NCI-H748 (cell line): ENCODE data around the gene ATP9B.

Experiments used
- DNase-seq: peaks from one replicate; lab custom pipeline; 2025; ENCODE audit not compliant: unreplicated experiment; lab: John Stamatoyannopoulos, UW

The ATP9B gene

GRCh38 chr18:79378536-79379250, 309.5 kb downstream of the ATP9B start:
- no peak for DNase-seq

DNA sequence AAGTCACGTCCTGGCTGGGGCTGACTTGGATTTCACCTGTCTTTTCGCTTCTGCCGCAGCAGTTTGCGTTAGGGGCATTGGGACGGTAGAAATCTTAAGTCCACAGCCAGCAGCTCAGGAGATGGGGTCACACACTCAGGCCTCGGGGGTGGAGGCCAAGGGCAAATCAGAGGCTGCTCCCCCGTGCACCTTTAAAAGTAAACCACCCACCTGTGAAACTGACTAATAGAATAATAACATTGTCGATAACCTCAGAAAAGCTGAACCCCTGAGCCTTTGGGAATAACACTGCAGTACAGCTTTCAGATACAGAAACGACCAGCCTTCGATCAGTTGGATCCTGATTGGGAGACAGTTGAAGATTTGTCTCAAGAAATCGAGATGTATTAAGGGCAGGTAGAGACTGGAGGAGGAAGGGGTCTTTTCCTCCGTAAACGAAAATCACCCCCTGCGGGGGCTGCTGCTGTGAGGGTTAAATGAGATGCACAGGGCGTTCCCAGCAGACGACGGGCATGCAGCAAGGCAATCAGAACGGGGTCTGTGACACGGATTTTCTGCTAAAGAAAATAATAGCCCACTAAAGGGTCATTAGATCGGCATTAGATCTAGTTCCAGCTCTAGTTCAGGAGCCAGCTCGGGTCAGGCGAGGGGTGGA, 310.2 kb downstream of the ATP9B start:
- no peak for DNase-seq

- no peak for DNase-seq
Observed at GRCh38 chr18:79379931-79380815, 311.0 kb downstream of the ATP9B start.

DNA sequence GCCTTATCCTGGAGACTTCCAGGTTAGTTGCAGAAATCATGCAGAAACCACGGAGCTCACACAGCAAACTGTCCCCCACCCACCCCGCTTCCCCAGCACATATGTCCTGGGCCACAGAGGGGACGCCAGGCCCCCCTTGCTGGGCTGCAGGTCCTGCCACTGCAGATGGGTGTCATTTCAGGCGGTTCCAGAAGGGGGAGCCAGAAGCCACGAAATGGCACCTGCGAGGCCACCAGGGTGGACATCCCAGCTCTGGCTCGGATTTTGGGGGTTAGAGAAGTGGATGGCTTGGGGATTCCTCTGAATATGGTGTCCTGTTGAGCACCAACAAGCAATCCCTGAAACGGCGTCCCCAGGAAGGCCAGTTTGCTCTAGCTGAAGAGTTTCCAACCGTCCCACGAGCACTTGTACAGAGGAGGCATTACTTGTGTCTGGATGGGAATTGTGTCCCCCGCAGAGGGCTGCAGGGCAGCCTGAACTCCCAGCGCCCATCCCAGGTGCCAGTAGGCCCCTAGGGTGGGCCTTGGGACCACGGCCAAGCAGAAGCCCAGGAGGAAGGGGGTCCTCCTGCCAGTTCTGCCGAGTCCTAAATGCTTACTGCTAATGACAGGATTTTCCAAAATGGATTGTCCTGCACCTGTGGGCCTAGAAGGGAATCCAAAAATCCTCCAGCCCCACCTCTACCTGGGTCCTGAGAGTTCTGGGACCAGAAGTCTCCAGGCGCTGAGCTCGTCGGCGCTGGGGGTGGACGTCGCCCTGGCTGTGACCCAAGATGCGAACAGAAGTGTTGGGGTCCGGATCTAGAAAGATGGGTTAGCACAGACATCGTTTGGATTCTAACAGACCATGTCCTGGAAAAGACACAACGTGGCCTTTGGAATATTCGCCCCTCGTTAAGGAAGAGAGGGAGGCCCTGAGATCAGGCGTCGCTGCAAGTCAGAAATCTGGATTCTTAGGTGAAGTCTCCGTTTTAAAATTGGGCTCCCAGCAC, 311.9 kb downstream of the ATP9B start:
- DNase-seq: peak; percentile 67

DNA sequence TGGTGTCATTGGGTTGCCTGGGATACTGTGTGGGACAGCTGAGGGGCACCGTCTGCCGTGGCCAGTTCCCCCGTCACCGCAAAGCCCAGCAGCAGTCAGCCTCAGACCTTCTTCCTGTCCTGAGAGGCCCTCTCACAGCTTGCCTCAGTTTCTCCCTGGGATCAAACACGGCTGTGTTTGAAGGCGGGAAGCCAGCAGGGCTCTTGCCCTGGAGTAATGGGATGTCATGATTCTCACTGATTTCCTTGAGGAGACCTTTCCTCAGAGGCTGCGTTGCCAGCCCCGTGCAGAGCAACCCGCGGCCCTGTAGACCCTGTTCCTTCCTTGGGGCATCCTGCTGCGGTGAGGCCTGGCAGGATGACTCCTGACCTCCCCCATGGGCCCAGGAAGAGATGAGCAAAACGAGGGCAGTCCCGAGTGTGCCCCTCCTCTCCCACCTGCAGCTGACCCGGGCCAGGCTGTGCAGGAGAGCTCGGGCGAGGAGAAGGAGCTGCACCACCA, 312.7 kb downstream of the ATP9B start:
- DNase-seq: no peak

- no peak for DNase-seq
Observed at GRCh38 chr18:79382681-79383387, 313.6 kb downstream of the ATP9B start.

DNA sequence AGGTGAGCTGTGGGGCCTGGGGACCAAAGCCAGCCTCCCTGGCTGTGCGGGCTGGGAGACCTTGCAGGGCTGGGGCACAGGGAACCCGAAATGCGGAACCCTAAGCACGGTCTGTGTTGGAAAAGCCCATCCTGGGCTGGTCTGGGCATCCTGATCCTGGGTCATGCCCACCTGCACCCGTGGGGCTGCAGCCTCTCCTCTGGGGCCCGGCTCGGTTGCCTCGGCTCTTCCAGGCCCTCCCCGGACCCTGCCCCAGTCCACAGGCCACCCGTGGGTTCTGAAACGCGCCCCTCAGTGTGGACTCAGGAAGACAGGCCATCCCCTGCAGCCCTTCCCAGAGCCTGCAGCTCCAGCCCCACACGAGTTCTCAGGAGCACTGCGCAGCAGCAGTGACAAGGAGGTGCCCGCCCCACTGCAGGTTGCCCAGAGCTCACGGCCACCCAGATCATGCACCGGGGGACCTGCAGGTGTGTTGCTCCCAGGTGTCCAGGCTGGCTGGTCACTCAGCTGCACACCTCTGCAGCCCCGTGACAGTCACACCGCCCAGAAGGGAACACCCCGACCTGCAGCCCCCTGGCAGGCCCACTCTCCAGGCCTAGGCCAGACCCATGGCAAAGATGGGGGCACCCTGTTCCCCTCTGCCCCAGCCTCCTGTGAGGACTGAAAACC, 314.3 kb downstream of the ATP9B start:
- DNase-seq: no peak

GRCh38 chr18:79384151-79384807, 315.1 kb downstream of the ATP9B start:
- DNase-seq: peak; percentile 65

DNA sequence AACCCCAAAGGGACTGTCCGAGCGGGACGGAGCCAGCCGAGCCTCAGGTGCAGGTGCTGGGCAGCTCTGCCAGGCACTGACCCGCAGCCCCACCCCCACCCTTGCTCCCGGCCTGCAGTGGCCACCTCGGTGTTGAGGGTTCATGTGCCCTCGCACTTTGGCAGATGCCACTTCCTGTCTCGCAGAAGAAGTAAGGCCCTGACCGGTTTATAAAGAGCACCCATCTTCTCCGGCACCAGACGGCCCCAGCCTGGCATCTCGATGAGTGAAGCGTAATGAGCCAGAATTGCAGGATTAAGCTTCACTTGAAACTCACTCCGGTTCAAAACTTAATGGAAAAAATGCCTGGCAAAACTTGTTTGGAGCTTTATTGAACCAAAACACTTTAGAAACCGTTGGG, 315.6 kb downstream of the ATP9B start:
- DNase-seq: no peak

- DNase-seq: no peak
Observed at GRCh38 chr18:79385326-79385707, 316.1 kb downstream of the ATP9B start.

DNA sequence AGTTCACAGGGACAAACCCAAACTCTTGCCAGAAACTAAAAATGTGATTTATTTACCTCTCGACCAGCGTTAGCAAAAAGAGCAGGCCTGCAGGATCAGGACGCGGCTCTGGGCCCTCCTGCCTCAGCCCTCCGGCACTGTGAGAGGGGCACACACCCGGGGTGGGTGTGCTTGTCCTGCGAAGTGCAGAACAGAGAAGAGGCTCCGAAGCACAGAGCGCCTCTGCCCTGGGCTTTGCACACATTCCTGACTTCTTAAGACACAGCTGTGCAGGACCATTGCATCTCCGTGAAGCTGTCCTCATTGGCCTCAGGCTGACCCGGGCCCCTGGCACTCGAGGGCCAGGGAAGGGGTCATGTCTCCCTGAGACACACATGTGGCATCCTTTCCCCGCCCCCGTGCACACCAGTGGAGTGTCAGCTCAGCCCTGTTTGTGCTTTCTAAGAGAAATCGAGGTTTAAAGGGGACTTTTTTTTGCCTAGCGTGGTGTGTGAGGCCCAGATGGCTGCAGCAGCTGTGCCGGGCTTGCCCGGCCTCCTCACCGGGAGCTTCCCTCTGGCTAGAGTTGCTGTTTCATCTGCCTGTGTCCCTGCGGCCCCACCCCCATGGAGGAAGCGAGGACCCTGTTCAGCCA, 316.6 kb downstream of the ATP9B start:
- no peak for DNase-seq

- DNase-seq: no peak
Observed at GRCh38 chr18:79386547-79386946, 317.4 kb downstream of the ATP9B start.

- DNase-seq: no peak
Observed at GRCh38 chr18:79387214-79387613, 318.0 kb downstream of the ATP9B start.

GRCh38 chr18:79387615-79388014, 318.4 kb downstream of the ATP9B start:
- DNase-seq: no peak

DNA sequence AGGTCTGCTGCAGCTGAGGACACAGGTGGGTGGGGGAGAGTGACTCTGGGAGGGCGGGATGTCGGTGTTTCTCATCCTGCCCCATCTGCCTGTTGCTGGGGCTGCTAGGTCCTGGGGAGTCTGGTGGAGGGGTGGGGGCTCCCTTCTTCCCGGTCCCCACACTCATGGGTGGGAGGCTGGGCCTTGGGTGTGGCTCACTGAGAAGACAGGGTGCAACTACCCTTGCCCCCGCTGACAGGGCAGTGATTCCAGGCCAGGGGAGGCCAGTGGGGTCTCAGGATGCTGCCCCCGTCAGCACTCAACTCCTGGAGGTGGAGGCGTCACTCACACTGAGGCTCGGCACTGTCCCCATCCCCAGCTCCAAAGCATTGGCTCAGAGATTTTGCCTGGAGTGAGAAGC, 318.8 kb downstream of the ATP9B start:
- no peak for DNase-seq

DNA sequence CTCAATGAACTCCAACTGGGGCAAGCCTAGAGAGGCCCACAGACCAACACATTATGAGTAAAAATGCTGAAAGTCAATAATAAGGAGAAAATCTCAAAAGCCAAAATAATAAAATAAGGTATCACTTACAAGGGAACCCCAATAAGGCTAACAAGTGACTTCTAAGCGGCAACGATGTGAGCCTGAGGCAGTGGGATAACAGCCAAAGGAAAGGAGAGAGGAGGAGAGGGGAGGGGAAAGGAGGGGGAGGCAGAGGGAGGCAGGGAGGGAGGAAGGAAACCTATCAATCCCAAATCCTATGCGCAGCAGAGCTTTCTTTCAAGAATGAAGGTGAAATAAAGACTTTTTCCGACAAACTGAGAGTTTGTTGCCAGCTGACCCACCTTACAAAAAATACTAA, 320.5 kb downstream of the ATP9B start:
- no peak for DNase-seq

DNA sequence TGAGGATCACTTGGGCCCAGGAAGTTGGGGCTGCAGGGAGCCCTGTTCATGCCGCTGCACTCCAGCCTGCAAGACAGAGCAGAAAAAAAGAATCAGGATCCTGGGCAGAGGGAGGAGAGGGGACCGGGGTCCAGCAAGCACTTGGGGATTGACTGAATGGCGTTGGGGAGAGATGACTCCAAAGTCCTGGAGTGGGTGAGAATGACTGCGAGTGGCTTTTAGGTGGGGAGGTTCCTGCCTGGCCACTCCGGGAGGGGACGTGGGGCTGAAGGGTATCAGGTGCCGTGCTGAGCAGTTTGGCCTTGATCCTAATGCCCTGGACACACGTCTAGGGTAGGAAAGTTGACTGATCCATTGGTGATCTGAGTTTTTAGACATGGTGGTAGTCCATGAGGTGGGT, 323.0 kb downstream of the ATP9B start:
- DNase-seq: no peak

- peak; percentile 76 for DNase-seq
Observed at GRCh38 chr18:79393181-79393634, 324.0 kb downstream of the ATP9B start.
